GM15510 (cell line): Measurements from ENCODE around the gene XRCC1.

ENCODE experiments used
- POLR2A ChIP-seq: IDR thresholded peaks from 3 replicates; pipeline ENCODE4 v1.6.1; 2011; ENCODE audit warnings: borderline replicate concordance; ENCODE audit not compliant: insufficient read length; ENCODE audit errors: extremely low read depth

Gene XRCC1

GRCh38 chr19:43534816-43535761 lies 40.2 kb downstream of the XRCC1 start:
- no peak for TF ChIP-seq POLR2A

- no peak for TF ChIP-seq POLR2A
Measured at GRCh38 chr19:43534305-43534815, 41.0 kb downstream of the XRCC1 start.

- no peak for TF ChIP-seq POLR2A
Measured at GRCh38 chr19:43533546-43534304, 41.6 kb downstream of the XRCC1 start.

- TF ChIP-seq POLR2A = peak; percentile 61
Measured at GRCh38 chr19:43532962-43533545, 42.3 kb downstream of the XRCC1 start, which contains the start of gene ZNF575. Gene ZNF575, plus strand, starts transcription at chr19:43533188. Its CDS starts 1,235 bp downstream, at chr19:43534423.

- no peak for TF ChIP-seq POLR2A
Measured at GRCh38 chr19:43532571-43532961, 42.8 kb downstream of the XRCC1 start.

GRCh38 chr19:43527860-43528622 lies 47.3 kb downstream of the XRCC1 start:
- no peak for TF ChIP-seq POLR2A

GRCh38 chr19:43526884-43527859 lies 48.2 kb downstream of the XRCC1 start, which contains the start of gene ETHE1:
Gene ETHE1, minus strand, starts transcription at chr19:43527201. Its CDS starts 24 bp downstream, at chr19:43527177.
- peak; percentile 91 for TF ChIP-seq POLR2A

- TF ChIP-seq POLR2A = no peak
Measured at GRCh38 chr19:43525836-43526771, 49.2 kb downstream of the XRCC1 start.

- TF ChIP-seq POLR2A = no peak
Measured at GRCh38 chr19:43524922-43525835, 50.1 kb downstream of the XRCC1 start.

- TF ChIP-seq POLR2A = no peak
Measured at GRCh38 chr19:43522929-43523328, 52.4 kb downstream of the XRCC1 start.
